ENCODE results near the gene SLC35G1.

The SLC35G1 gene, protein sequence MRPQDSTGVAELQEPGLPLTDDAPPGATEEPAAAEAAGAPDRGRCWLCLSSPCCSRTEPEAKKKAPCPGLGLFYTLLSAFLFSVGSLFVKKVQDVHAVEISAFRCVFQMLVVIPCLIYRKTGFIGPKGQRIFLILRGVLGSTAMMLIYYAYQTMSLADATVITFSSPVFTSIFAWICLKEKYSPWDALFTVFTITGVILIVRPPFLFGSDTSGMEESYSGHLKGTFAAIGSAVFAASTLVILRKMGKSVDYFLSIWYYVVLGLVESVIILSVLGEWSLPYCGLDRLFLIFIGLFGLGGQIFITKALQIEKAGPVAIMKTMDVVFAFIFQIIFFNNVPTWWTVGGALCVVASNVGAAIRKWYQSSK

DNA sequence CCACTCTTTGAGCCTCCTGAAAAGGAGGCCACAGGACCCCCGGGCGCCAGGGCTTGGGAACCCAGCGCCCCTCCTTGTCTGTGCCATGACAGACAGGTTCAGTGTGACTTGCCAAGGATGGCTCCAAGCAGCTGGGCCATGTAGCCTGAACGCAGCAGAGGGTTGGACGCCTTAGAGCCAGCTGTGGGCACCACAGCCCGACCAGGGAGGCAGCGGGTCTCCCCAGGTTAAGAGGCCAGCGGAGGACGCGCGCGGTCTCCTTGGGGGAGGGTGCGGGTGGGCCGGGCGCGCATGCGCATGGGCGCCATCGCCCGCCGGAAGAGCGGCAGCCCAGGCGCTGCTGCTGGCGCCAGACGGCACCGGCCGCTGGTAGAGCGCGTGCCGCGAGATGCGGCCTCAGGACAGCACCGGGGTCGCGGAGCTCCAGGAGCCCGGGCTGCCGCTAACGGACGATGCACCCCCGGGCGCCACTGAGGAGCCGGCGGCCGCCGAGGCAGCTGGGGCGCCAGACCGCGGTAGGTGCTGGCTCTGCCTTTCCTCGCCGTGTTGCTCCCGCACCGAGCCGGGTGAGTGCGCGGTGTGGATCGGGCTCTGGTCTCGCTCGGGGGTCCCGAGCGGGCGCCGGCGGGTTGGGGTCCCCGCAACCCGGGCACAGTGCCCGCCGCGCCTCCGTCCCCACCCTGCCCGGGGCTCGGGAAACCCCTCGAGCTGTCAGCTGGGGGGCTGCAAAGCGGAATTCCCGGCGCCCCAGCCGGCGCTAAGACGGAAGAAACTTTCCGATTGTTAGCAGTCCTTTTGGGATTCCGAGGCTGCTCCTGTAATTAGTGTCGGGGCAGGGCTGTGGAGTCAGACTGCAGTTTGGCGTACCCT is at the start of gene SLC35G1:
Gene SLC35G1, plus strand, starts transcription at position 333 of the 870 bp plus-strand sequence. Its CDS starts 56 bp downstream, at position 389.
- TF ChIP-seq, protein P1, sequence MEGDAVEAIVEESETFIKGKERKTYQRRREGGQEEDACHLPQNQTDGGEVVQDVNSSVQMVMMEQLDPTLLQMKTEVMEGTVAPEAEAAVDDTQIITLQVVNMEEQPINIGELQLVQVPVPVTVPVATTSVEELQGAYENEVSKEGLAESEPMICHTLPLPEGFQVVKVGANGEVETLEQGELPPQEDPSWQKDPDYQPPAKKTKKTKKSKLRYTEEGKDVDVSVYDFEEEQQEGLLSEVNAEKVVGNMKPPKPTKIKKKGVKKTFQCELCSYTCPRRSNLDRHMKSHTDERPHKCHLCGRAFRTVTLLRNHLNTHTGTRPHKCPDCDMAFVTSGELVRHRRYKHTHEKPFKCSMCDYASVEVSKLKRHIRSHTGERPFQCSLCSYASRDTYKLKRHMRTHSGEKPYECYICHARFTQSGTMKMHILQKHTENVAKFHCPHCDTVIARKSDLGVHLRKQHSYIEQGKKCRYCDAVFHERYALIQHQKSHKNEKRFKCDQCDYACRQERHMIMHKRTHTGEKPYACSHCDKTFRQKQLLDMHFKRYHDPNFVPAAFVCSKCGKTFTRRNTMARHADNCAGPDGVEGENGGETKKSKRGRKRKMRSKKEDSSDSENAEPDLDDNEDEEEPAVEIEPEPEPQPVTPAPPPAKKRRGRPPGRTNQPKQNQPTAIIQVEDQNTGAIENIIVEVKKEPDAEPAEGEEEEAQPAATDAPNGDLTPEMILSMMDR (IDR thresholded peaks at IDR 0.05; ENCODE audit: low read depth, low read length), result no peak
- peak; percentile 28 for DNase-seq (ENCODE audit: extremely low read depth, low read depth)

DNA sequence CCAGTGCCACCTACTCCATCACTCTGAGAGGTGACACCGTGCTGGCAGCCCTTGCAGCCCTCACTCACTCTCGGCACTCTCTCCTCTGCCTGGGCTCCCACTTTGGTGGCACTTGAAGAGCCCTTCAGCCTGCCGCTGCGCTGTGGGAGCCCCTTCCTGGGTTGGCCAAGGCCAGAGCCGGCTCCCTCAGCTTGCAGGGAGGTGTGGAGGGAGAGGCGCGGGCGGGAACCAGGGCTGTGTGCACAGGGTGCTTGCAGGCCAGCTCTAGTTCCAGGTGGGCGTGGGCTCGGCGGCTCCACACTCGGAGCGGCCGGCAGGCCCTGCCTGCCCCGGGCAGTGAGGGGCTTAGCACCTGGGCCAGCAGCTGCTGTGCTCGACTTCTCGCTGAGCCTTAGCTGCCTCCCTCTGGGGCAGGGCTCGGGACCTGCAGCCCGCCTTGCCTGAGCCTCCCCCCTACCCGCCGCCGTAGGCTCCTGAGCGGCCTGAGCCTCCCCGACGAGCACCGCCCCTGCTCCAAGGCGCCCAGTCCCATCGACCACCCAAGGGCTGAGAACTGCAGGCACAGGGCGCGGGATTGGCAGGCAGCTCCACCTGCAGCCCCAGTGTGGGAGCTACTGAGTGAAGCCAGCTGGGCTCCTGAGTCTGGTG is 48.7 kb upstream of the SLC35G1 start:
- no peak for DNase-seq (ENCODE audit: extremely low read depth, low read depth)
- TF ChIP-seq, protein P1 (IDR thresholded peaks at IDR 0.05; ENCODE audit: low read depth, low read length), result no peak

DNA sequence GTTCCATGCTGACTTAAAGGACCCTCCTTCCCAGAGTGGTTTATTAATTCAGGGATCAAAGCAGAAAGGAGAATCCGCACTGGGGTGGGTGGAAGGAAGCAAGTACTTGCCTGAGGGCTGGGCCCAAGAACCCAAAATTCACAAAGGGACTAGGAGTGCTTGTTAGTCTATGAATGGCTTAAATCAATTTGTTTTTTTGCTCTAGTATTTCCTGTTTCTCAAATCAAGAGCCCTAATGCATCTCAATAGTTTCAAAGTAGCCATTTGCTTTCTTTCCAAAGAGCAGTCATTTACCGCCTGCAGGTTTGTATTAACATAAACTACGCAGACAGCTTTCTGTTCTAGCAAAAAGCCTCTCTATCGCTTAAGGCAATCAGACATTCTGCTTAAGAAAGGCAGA is 44.2 kb upstream of the SLC35G1 start:
- TF ChIP-seq, protein P1 (IDR thresholded peaks at IDR 0.05; ENCODE audit: low read depth, low read length), result no peak
- no peak for DNase-seq (ENCODE audit: extremely low read depth, low read depth)

DNA sequence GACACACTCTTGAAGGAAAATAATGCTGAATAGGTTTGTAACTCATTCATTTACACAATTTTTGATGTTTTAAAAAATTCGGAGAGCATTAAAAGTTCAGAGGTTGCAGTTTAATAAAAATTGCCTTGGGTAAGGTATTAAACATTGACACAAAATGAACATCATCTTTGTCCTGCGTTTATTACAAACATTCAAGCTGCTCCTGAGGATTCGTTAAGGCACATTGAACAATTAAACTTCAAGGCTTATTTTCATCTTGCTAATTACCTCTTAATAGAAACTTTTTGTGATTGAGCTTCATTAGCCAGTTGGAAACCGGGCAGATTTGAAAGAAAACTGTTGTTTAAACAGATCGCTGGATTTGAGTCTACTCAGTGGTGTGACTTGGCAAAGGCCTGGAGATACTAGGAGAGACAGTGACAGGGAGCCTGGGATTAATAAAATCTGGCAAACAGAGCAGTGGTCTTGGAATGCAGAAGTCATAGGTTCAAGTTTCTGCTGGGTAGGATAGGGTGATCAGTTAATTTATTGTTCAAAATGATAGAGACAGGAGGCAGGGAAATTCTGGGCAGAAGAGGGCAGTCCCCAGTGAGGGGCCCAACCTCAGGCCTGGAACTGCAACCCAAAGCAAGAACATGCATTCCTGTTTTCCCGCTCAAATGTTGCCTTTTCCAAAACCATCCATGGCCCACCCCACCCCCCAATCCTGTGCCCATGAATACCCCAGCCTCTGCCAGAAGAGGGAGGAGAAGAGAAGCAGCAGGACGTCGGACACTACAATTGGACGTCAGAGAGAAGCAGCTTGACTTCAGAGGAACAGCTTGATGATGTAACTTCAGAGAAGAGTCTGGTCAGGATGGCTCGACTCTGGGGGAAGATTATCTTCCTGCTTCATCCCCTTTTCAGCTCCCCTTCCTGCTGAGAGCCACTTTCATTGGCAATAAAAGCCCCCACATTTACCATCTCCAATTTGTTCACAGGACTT is 43.5 kb upstream of the SLC35G1 start:
- TF ChIP-seq, protein P1 (IDR thresholded peaks at IDR 0.05; ENCODE audit: low read depth, low read length), result no peak
- DNase-seq (ENCODE audit: extremely low read depth, low read depth), result no peak

DNA sequence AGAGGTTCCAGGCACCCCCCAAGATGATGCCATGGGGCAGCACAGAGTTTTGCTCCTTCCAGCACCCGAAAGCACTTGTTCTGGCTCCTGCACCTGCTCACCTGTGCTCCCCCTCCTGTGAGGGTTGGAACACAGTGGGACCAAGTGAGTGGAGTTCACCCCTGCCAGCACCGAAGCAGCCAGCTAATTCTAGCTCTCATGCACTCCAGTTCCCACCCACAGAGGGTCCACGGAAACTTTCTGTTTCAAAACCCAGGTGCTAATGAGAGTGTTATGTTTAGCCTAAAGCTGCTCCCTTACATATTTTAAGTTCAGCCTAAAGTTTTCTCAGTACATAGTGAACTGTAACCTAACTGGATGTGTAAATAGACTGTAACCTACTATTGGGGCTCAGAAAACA is 42.6 kb upstream of the SLC35G1 start:
- no peak for DNase-seq (ENCODE audit: extremely low read depth, low read depth)

More for the DNA sequence above, 42.6 kb upstream of the SLC35G1 start:
- TF ChIP-seq, protein P1 (IDR thresholded peaks at IDR 0.05; ENCODE audit: low read depth, low read length), result no peak
